ENCODE results near the gene NIM1K. TPM values are rescaled to one million over a fixed set of nuclear protein-coding genes. Genes with fewer than 3 reads are reported as not detected.

The NIM1K gene
- total RNA-seq: under 1 TPM; 0.29 to 0.48 (median 0.33) TPM

DNA sequence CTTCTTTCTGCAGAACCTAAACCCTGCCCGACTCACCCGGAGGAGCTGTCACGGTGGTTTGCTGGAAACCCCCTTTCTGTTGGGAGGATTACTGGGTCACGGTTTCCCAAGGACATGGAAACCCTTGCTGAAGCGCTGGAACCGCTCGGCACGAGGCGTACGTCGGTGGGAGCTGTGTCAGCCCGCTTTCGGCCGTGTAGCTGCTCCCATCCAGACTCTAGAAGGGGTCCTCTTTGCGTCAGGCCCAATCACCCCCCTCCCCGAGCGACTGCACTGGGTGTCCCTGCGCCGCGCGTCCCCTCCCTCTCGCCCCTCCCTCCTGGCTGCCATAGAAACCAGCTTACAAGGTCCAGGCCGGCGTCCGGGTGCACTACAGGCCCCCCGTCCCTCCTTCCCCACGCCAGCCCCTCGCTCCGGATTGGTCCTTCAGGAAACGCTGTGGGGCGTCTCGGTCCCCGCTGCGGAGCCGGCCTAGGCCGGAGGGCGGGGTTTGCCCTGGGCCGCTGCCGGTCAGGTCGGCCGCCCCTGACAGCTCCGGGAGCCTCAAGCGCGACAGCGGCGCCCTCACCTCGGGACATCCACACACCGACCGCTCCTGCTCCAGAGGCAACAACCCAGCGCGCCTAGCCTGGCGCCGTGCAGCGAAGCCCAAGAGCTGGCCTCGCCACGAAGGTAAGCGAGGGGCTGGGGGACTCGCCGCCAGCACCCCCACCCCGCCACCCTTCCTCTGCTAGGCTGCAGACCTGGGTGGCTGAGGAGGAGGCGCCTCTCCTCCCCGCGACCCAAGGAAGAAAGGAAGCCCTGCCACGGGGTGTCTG is at the start of gene NIM1K:
Gene NIM1K, plus strand, starts transcription at position 486 of the 818 bp plus-strand sequence. CDS start 53,551 bp downstream, outside the sequence.
- H3K27ac ChIP-seq: peak within 1 kb of the TSS in 1 of 2 donors; percentile 55
- H3K36me3 ChIP-seq: no peaks in the 10 kb centered on the region
- TF ChIP-seq, protein P1, sequence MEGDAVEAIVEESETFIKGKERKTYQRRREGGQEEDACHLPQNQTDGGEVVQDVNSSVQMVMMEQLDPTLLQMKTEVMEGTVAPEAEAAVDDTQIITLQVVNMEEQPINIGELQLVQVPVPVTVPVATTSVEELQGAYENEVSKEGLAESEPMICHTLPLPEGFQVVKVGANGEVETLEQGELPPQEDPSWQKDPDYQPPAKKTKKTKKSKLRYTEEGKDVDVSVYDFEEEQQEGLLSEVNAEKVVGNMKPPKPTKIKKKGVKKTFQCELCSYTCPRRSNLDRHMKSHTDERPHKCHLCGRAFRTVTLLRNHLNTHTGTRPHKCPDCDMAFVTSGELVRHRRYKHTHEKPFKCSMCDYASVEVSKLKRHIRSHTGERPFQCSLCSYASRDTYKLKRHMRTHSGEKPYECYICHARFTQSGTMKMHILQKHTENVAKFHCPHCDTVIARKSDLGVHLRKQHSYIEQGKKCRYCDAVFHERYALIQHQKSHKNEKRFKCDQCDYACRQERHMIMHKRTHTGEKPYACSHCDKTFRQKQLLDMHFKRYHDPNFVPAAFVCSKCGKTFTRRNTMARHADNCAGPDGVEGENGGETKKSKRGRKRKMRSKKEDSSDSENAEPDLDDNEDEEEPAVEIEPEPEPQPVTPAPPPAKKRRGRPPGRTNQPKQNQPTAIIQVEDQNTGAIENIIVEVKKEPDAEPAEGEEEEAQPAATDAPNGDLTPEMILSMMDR (IDR thresholded peaks at IDR 0.05): no peak
- no peak for TF ChIP-seq POLR2A (IDR thresholded peaks at IDR 0.05)
- no peak for TF ChIP-seq POLR2AphosphoS5 (IDR thresholded peaks at IDR 0.05)
- H3K4me1 ChIP-seq: peaks cover 0 to 4% of the 10 kb centered on the region in 2 donors
- no peaks in the 10 kb centered on the region for H3K27me3 ChIP-seq
- intact Hi-C loops (cut with DNase I; ENCODE audit: low total_unique reads): no loop called here
- DNase-seq (ENCODE audit: low spot score in 2 of 2): peak in 1 of 2 donors; percentile 18
- H3K4me3 ChIP-seq: peak within 1 kb of the TSS; percentile 48 to 64 (median 54)
- no peaks in the 10 kb centered on the region for H3K9me3 ChIP-seq

DNA sequence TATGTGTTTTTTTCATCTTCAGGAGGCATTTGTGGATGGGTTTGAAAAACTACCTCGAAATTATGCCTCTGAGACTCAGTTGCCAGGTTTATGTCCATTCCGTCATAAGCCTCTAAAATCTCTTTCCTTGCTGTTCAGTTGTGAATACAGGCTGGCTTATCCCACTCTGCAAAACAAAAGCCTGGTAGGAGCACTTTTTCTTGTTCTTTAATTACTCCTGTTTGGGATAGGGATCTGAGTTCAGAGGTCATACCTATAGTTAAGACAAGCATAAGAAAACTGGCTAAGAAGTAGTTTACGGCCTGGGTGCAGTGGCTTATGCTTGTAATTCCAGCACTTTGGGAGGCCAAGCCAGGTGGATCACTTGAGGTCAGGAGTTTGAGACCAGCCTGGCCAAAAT is 47.0 kb upstream of the NIM1K start:
- DNase-seq (ENCODE audit: low spot score in 2 of 2): no peak
- H3K4me3 ChIP-seq: no peak overlapping the region
- intact Hi-C loops (cut with DNase I; ENCODE audit: low total_unique reads): loop anchor here (10.0 kb wide), 1 partner anchor 720 kb away; the partner anchor contains the start of gene GHR
- no peaks in the 10 kb centered on the region for H3K4me1 ChIP-seq
- H3K36me3 ChIP-seq: no peaks in the 10 kb centered on the region
- no peak overlapping the region for H3K27ac ChIP-seq
- H3K27me3 ChIP-seq: no peaks in the 10 kb centered on the region
- TF ChIP-seq, protein P1 (IDR thresholded peaks at IDR 0.05): no peak
- TF ChIP-seq POLR2AphosphoS5 (IDR thresholded peaks at IDR 0.05): no peak
- no peak for TF ChIP-seq POLR2A (IDR thresholded peaks at IDR 0.05)
- no peaks in the 10 kb centered on the region for H3K9me3 ChIP-seq

DNA sequence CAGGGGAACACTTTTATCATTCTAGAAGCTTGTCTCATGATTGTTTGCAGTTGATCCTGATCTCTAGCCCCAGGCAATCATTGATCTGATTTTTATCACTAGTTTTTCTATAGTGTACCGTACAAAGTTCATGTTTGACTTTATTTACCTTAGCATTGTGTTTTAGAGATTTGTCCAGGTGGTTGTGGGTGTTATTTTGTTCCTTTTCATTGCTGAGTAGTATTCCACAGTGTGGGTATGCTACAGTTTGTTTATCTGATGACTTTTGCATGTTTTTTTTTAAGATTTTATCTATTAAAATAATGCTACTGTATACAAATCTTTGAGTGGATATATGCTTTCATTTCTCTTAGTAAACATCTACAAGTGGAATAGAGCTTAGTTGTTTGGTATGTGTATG is 45.1 kb upstream of the NIM1K start:
- H3K4me1 ChIP-seq: no peaks in the 10 kb centered on the region
- TF ChIP-seq POLR2A (IDR thresholded peaks at IDR 0.05) (no peak), POLR2AphosphoS5 (IDR thresholded peaks at IDR 0.05) (no peak)
- TF ChIP-seq, protein P1 (IDR thresholded peaks at IDR 0.05): no peak
- H3K27me3 ChIP-seq: no peaks in the 10 kb centered on the region
- no peak overlapping the region for H3K4me3 ChIP-seq
- DNase-seq (ENCODE audit: low spot score in 2 of 2): no peak
- intact Hi-C loops (cut with DNase I; ENCODE audit: low total_unique reads): loop anchor here (10.0 kb wide), 1 partner anchor 722 kb away; the partner anchor contains the start of gene GHR
- no peaks in the 10 kb centered on the region for H3K36me3 ChIP-seq
- H3K27ac ChIP-seq: no peak overlapping the region
- no peaks in the 10 kb centered on the region for H3K9me3 ChIP-seq

DNA sequence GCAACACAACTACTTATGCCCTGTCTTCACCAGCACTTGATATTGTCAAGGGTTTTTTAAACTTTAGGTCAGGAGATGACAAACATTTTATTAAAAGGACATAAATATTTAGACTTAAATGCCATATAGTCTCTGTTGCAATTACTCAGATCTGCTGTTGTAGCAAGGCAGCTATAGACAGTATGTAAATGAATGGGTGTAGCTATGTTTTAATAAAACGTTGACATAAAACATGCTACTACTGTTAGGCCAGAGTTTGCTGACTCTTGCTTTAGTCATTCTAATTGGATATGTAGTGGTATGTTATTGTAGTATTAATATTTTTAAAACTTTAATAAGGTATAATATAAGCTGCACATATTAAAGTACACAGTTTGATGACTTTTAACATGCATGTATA is 43.6 kb upstream of the NIM1K start:
- no peaks in the 10 kb centered on the region for H3K9me3 ChIP-seq
- no peaks in the 10 kb centered on the region for H3K36me3 ChIP-seq
- no peak overlapping the region for H3K4me3 ChIP-seq
- H3K4me1 ChIP-seq: no peaks in the 10 kb centered on the region
- no peaks in the 10 kb centered on the region for H3K27me3 ChIP-seq
- DNase-seq (ENCODE audit: low spot score in 2 of 2): no peak
- H3K27ac ChIP-seq: no peak overlapping the region
- no peak for TF ChIP-seq POLR2AphosphoS5 (IDR thresholded peaks at IDR 0.05)
- TF ChIP-seq POLR2A (IDR thresholded peaks at IDR 0.05): no peak
- TF ChIP-seq, protein P1 (IDR thresholded peaks at IDR 0.05): no peak
- intact Hi-C loops (cut with DNase I; ENCODE audit: low total_unique reads): loop anchor here (10.0 kb wide), 1 partner anchor 724 kb away; the partner anchor contains the start of gene GHR

DNA sequence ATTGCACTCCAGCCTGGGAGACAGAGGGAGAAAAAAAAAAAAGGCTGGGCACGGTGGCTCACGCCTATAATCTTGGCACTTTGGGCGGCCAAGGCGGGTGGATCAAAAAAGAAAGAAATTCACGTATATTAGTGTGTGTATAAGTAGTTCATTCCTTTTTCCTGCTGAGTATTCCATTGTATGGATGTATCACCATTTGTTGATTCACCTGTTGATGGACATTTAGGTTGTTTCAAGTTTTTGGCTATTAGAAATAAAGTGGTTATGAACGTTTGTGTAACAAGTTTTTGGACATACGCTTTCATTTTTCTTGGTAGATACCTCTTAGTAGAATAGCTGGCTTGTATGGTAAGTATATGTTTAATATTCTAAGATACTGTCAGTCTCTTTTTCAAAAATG is 42.8 kb upstream of the NIM1K start:
- H3K4me1 ChIP-seq: no peaks in the 10 kb centered on the region
- no peaks in the 10 kb centered on the region for H3K36me3 ChIP-seq
- no peak overlapping the region for H3K4me3 ChIP-seq
- no peaks in the 10 kb centered on the region for H3K9me3 ChIP-seq
- no peak for DNase-seq (ENCODE audit: low spot score in 2 of 2)
- intact Hi-C loops (cut with DNase I; ENCODE audit: low total_unique reads): loop anchor here (10.0 kb wide), 1 partner anchor 724 kb away; the partner anchor contains the start of gene GHR
- H3K27ac ChIP-seq: no peak overlapping the region
- TF ChIP-seq, protein P1 (IDR thresholded peaks at IDR 0.05): no peak
- TF ChIP-seq POLR2A (IDR thresholded peaks at IDR 0.05): no peak
- TF ChIP-seq POLR2AphosphoS5 (IDR thresholded peaks at IDR 0.05): no peak
- H3K27me3 ChIP-seq: no peaks in the 10 kb centered on the region
